ENCODE data around the gene CUX1. TPM values are rescaled to one million over a fixed set of nuclear protein-coding genes. Genes with fewer than 3 reads are reported as not detected.

Gene CUX1
- total and polyA plus RNA-seq, 2 of the 13 experiments (the other 11 are each of a cell fraction or from before 2014, with no cell fraction given), result 13.7 to 14.9 TPM

- no peak overlapping the region for H3K27ac ChIP-seq (ENCODE audit: extremely low read length, insufficient read depth, low read length)
- POLR2A ChIA-PET, result interaction anchor here (1.4 kb wide), 1 partner anchor 12 kb away, joined by 4 read pairs; no protein-coding TSS in a partner anchor
- H3K4me2 ChIP-seq (ENCODE audit: low read depth, low read length), result no peak overlapping the region
- H3K4me1 ChIP-seq (ENCODE audit: insufficient read depth, low read length), result peaks cover 5% of the 10 kb centered on the region
- FAIRE-seq, result no peak
- intact Hi-C loops (cut with micrococcal nuclease; ENCODE audit: unreplicated experiment) (no loop called here), in situ Hi-C loops (cut with HindIII; ENCODE audit: extremely low pct_ligation_motif_present, low pct_unique_long_range_greater_than_20kb) (no loop called here)
- WGBS (ENCODE audit: low lambda C conversion rate), result 96% methylated on average over 5 of the region's 5 CpGs
- no TSS peak for BruUV-seq (replicated peaks)
- H3K9me3 ChIP-seq (ENCODE audit: low read length), result no peaks in the 10 kb centered on the region
- no peak for TF ChIP-seq STAT6 (CRISPR knock-in tag; IDR thresholded peaks at IDR 0.05; ENCODE audit: borderline replicate concordance)
- no peak for TF ChIP-seq ZKSCAN8 (CRISPR knock-in tag; IDR thresholded peaks at IDR 0.05; ENCODE audit: borderline replicate concordance)
- TF ChIP-seq ZIK1 (CRISPR knock-in tag; IDR thresholded peaks at IDR 0.05; ENCODE audit: borderline replicate concordance, low read depth), result no peak
- TF ChIP-seq ZNF430 (CRISPR knock-in tag; IDR thresholded peaks at IDR 0.05), result no peak
- TF ChIP-seq JUND (CRISPR knock-in tag; IDR thresholded peaks at IDR 0.05), result no peak
- TF ChIP-seq REST (IDR thresholded peaks at IDR 0.05; ENCODE audit: borderline replicate concordance in 1 of 2, low read depth in 1 of 2, low read length in 2 of 2), result no peak
- no peak for TF ChIP-seq ZNF891 (CRISPR knock-in tag; IDR thresholded peaks at IDR 0.05)
- no peak for TF ChIP-seq ETS1 (CRISPR knock-in tag; IDR thresholded peaks at IDR 0.05)
- CTCF ChIA-PET (ENCODE audit: low intra/inter-chr PET ratio, low total read pairs), result no interaction called here
- no peaks in the 10 kb centered on the region for H3K79me2 ChIP-seq (ENCODE audit: insufficient read depth, low read length)
- no peak overlapping the region for H3K9ac ChIP-seq (ENCODE audit: insufficient read depth, low read depth, low read length)
- no peak overlapping the region for H2AFZ ChIP-seq (ENCODE audit: low read length)
- H3K27me3 ChIP-seq (ENCODE audit: control insufficient read depth in 1 of 2, insufficient read depth in 2 of 2, low read length in 2 of 2), result no peaks in the 10 kb centered on the region
- DNase-seq (ENCODE audit: low spot score), result no peak
- H4K20me1 ChIP-seq (ENCODE audit: insufficient read depth, low read length), result no peaks in the 10 kb centered on the region
- ATAC-seq, result no peak
- no peak overlapping the region for H3K4me3 ChIP-seq (replicated peaks in 1 of 3; ENCODE audit: insufficient read depth in 1 of 3, low read depth in 2 of 3, low read length in 3 of 3)
- peaks cover 0 to 4% of the 10 kb centered on the region in 2 experiments; a peak in 2 of 5 replicates for H3K36me3 ChIP-seq (replicated peaks in 1 of 2; ENCODE audit: control insufficient read depth in 1 of 2, insufficient read depth in 2 of 2, low read length in 2 of 2)
These were observed 219.5 kb downstream of the CUX1 start for GRCh38 chr7:102036958-102037357.
